Measurements from ENCODE around the gene HOMER2.
"Not testable (repeated sequence)": the region's sequence is repeated elsewhere in the genome, so short reads cannot be mapped to it uniquely, and the experiment has no call there.

The HOMER2 gene

DNA sequence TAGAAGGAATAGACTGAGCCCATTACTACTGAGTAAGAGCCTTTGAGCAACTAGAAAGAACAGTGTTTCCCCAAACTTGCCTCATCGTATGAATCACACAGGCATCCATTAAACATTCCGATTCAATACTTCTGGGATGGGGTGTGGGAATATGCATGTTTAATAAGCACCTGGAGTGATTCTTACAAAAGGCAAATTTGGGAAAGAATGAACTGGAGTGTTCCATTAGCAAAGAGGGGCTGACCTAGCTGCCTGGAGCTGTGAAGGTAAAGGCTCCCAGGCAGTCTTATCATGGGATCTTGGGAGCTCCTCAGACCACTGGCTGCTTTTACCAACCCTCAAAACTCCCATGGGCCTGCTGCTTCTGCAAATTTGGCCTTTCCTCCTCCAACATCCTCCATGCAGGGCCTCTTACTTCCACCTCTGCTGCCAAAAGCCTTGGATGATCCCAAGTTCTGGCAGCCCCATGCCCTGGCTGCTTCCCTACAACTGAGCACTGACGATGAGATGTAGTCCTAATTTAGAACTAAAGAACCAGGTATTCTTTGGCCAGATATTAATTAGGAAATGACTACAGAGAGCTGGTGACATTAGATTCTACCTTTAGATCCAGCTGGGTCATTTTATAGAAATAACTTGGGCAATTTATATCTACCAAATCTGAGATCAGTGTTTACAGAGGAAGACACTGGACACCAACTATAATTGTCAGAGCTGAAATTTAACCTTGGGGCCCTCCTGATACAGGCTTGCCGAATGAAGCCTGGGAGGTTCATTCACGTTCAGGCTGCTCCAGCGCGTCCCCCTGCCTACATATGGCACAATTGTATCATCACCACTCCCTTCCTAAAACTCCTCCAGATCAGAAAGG lies 11.2 kb upstream of the HOMER2 start:
- DNase-seq: no peak

DNA sequence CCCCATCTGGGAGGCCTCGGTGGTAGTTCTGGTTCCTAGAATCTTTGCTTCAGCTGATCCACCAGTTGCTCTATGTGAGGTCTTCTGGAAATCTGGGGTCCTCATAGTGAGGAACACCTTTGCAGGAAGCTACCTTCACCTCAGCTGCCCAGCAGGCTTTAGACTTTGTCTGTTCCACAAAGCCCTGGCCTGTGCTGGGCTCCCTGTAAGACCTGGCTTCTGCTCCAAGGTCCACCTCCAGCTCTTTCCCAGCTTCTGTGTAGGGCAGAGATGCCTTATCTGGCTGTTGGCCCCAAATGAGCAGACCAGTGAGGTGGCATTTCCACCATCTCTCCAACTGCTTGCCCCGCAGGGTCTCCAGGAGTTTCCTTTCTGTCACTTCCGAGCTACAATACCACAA lies 8.2 kb upstream of the HOMER2 start:
- no peak for DNase-seq

DNA sequence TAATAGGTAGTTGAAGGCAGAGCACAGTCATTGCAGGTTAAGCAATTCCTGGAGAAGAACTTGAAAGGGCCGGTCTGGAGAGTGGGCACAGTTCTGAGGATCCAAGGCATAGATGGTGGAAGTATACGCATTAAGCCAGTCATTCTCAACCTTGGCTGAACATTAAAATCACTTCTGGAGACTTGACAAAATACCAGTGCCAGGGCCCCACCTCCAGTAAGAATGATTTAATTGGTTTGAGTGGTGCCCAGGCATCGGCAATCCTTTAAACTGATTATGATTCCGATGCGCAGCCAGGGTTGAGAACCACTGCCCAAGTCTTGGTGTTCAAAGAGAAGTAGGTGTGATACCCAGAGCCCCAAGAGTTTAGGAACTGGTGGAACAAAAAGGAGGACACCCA lies 6.9 kb upstream of the HOMER2 start:
- DNase-seq: no peak

DNA sequence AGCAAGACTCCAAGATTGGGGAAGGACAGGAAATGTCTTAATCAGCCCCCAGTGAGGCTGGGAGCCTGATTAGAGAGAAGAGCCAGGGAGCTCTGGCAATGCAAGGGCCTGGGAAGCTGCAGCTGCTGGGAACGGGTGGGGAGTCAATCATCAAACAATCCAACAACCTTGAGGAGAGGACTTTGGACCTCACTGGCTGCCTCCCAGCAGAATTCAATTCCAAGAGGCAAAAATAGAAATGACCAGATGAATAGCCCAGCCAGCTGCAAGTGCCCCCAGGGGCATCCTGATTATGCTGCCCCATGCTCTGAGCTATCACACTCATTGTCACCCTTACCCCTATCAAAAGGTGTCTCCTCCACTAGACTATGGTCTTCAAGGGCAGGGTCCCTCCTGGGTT lies 6.1 kb upstream of the HOMER2 start:
- no peak for DNase-seq

DNA sequence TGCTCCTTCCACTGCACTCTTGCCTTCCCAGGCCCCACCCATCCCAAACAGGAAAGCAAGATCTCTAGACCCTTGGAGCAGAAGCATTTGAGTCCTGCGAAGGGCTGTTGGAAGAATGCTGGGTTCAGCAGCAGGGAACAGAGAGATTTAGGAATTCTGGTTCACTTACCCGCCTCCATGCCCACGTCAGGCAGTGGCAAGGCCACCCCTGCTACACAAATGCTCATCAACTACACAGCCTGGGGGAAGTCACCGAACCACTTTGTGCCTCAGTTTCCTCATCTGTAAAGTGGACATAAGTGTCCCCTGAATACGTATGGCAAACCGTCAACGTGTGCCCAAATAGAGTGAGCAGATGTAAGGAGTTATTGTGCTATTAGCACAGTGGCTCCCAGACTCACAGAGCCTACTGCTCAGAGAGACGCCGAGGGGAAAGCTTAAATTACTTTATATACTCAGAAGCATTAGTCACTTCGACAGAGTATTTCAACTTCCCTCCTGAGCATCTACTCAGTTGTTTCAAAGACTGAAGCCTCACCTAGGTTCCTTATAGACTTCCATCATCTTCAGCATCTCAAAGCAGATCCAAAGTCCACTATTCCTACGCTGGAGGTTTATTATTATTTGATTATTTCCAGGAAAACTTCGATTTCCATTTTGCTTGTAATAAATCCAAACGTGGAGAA lies 905 bp downstream of the HOMER2 start:
- DNase-seq: no peak

DNA sequence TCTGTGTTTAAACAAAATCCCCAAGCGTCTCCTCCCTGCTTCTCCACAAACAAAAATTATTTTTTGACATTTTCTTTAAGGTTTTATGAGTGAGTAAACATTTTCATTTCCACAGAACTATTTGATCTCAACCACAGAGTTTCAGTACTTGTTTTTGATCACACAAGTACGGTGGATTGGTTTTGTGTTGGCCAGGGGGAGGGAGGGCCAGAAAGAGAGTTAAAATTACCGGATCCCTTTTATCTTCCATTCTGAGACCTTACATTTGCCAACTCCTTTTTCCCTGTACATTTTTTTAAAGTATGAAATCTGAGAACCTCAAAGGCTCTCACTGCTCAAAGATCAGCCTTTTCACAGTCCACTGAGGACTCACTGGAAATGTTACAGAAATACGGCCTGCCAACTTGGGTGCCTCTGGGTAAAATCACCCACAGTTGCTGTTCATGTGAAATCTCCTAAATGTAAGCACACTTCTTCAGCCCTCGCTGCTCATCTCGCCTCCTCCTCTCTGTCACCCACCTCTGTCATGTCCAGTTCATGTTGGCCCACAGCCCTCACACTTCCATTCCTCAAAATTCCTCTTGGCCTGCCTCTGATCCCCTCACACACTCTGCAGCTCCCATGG lies 1.7 kb downstream of the HOMER2 start:
- no peak for DNase-seq

DNA sequence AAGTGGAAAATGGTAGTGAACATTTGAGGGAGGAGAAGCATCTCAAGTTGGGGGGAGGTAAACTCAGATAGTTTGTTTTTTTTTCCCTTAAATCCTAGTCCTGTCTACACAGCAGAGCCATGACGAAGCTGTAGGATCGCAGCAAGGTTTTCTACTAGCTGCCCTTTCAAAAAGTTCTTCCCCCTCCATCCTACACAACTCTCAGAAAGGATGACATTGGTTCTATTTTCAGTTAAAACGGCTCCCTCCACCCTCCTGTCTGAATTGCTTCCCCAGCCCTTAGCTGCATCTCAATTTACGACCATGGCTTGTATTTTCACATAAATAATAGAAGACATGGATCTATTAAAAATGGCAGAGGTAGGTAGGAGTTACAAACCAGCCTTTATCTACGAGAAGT lies 2.2 kb downstream of the HOMER2 start:
- DNase-seq: no peak

DNA sequence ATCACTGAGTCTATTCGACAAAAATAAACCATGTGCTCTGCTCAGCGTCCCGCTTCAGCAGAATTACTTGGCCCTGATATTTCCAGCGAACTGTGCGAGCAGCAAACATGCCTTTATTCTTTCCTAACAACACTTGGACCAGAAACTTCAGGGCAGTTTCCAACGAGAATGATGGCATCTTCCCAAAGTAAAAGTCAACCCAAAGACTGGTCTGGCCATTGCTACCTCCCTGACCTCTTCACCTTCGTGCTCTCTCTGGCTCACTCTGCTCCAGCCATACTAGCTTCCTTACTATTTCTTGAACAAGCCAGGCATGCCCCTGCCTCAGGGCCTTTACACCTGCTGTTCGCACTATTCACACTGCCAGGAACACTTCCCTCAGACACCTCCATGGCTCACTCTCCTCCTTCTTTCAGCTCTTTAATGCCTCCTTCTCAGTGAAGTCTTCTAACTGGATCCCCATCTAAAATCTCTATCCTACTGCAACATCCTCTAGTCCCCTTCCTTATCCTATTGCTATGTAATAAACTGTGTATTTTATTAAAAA lies 6.3 kb downstream of the HOMER2 start:
- DNase-seq: no peak

DNA sequence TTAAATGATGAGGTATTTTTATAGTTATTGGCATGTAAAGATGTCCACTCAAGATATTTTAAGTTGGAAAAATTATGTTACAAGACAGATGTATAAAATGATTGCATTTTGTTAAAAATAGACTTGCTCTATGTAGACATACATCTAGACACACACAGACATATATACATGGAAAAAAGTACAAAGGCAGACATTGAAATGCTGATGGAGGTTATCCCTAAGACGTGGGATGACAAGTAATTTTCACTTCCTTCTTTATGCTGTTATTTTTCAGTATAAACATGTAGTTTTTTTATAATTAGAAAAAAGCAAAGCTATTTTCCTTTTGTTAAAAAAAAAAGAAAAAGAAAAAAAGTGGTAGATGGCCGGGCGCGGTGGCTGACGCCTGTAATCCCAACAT lies 7.2 kb downstream of the HOMER2 start:
- no peak for DNase-seq

DNA sequence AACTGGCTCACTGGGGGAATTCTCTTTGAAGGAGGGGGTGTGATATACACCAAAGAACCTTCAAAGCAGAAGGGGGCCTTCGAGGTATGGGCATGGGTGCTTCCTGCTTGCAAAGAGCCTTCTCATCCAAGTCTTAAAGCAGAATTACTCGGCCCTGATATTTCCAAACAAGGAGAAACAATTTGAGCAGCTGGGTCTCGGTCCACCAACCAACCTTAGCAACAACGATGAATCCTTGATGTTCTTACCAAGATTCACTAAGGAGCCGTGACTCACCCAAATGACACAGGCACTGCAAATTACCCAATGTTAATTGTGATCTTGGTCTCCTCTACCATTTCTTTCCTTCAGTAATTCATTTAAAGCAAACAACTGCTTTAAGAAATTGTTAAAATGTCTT lies 7.7 kb downstream of the HOMER2 start:
- DNase-seq: no peak

DNA sequence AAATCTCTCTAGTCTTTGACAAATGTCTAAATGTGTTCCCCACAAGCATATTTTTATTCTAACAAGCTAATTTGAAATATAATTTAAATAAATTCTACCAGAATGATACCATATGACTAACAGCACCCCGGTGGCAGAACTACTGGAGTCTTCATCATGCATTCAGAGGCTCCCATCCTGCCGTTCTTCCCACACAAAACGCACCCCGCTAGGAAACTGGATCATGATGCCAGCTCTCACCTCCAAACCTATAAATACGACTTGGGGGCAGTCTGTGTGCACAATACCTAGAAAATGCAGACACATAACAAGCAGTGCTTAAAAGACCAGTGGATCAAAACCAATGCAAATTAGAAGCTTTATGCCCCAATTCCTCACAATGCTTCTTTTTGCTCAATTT lies 8.5 kb downstream of the HOMER2 start:
- DNase-seq: no peak

DNA sequence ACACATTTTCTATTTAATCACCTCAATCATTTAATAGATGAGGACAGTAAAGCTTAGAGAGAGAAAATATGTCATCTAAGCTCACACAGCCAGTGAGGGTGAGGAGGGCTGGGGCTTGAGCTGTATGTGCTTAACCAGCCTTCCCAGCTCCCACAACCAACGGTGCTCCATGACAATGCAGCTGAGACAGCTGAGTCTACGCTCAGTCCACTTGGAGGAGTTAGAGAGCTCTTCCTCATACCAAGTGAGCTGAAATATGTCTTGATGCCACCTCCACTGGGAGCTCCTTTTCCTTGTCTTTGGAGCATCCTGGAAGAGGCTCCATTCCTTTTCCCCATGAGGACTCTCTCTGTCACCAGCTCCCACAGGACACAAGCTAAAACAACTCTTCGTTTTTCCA lies 9.3 kb downstream of the HOMER2 start:
- DNase-seq: no peak

DNA sequence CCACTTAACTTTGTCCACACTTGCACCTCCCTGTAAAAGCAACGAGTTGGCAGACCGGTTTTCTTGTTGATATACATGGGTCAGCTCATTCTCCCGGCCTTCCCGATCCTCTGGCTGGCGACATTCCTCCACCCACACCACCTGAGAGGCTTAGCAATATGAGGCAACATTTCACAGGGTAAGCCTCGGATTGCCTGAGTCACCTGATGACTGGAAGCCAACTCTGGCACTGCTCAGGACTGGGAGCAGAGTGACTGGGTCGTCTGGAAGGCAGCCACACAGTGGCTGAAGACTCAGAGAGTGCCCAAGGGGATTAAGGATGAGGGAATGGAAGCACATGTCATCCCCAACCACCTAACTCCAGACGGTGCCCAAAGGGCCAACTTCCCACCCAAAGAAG lies 9.8 kb downstream of the HOMER2 start:
- no peak for DNase-seq

DNA sequence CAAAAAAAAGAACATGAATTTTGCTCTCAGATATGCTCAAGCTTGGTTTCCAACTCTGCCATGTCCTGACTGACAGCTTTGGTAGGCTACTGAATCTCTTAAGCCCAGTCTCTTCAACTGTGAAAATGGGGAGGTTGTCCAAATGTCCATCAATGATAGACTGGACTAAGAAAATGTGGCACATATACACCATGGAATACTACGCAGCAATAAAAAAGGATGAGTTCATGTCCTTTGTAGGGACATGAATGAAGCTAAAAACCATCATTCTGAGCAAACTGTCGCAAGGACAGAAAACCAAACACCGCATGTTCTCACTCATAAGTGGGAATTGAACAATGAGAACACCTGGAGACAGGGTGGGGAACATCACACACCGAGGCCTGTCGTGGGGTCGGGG lies 12.8 kb downstream of the HOMER2 start:
- DNase-seq: not testable (repeated sequence)

DNA sequence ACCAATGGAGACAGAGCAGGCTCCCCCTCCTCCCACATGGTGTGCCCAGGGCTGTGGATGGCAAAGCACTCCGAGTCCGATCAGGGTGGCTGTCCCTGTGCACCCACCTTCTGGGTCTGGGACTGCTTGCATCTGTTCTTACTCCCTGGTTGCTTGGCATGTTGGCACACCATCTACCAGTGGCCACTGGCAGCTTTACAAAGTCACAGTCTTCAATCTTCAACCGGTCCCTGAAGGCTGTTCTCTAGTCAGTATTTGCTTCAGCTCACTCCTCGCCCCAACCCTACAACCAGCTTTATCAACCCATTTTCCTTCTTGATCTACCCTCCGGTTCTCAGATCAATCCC lies 14.8 kb downstream of the HOMER2 start:
- no peak for DNase-seq

DNA sequence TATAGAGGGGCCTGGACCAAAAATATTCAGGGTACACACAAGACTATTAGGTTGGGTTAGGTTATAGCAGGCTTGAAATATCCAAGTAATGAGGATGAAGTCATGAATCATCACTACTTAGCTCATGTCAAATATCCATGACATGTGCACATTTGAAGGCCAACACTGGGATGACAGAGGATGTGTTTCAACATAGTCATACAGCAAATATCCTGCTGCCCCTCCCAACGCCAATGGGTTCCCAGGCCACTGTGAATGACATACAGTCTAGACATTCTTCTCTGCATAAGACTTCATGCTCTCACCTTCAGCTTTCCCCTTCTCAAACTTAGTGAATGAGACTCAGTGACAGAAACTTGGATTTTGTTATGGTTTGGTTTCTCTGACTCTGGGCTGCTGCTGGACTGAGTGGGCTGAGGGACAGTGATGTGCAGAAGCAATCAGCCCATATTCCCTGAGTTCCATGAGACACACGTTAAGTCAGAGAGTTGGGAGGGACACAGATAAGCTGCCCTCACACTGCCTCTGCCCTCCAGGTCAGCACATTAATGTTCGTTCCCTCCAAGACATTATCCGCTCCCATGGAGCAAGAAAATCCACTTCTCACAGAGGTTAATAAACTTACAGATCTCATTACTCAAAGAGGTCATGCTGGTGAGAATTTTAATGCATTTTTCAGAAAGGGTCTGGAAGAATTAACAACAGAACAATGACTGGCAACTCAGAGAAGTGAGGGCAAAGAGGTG lies 15.4 kb downstream of the HOMER2 start:
- DNase-seq: no peak

DNA sequence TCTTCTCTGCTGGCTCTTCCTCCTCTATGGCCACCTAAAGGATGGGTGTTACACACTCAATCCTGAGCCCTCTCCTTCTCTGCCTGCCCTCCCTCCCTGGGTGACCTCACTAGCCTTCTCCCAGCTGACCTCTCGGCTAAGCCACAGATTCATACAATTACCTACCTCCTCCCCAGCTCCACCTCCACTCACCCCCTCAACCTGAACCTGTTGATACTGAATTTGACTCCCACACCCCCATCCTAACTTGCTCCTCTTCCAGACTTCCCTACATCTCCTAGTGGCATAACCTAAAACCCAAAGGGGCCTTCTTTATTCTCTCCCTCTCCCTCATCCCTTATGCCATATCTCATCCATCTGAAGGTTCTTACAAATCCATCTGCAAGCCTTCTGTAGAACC lies 17.1 kb downstream of the HOMER2 start:
- no peak for DNase-seq

DNA sequence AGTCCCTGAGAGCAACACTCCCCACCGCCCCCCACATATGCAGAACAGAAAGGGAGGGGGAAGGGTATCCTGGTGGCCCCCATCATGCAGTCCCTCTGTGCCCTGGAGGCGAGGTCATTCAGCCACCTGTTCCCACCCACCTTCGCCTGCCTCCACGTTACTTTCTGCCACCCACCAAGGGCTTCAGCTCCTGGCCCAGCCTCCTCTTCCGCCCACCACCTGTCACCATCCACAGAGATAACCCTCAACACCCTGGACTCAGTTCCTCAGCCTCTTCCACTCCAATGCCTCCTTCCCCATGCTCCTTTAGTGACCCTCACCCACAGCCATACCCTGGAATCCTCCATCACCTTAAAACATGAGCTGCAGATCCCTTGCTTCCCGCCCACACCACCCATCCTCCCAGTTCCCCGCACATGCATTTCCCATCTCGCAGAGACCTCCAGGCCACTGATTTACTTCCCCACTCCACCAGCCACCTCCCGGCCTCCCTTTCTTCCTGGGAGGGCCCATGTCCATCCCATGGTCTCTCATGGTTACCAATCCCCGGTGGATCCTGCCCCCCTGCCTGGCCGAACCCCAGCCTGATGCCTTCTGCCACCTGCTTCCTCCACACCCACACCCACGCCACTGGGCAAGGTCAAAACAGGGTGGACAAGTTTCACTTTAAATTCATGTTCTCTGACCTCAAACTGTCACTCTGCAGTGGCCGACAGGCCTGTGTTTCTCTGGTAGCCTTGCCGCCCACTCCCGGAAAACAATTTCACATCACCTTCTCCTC lies 18.2 kb downstream of the HOMER2 start:
- no peak for DNase-seq

DNA sequence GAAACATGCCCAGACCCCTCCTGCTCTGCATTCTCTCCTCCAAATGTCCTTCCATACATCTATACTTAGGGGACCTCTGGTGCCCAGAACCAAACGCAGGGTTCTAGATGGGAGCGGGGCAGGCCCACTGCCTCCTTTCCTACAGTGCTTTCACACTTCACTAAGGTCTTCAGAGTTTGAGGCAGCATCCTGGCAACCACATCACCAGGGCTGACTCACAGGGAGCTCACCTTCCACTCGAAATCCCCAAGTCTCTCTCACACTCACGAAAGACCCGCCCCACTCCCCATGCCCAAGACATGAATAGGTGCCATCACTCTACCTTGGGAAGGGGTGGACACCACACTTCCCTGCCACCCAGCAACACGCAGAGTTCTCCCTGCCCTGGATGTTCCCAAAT lies 18.9 kb downstream of the HOMER2 start:
- no peak for DNase-seq

DNA sequence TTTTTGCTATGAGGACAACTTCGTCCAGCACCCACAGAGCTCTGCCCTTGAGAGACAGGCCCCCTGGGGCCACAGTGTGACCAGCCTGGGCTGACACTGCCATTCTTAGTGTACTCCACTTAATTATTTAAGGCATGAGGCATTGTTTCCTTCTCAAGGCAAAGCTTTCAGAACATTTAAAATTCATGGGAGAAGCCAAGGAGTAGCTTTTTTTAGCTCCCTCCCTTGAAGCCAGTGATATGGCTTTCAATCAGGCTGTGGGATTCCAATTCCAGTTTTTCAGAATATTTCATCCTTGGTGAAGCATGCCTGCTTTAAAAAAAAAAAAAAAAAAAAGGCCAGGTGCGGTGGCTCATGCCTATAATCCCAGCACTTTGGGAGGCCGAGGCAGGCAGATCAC lies 21.3 kb downstream of the HOMER2 start:
- no peak for DNase-seq

DNA sequence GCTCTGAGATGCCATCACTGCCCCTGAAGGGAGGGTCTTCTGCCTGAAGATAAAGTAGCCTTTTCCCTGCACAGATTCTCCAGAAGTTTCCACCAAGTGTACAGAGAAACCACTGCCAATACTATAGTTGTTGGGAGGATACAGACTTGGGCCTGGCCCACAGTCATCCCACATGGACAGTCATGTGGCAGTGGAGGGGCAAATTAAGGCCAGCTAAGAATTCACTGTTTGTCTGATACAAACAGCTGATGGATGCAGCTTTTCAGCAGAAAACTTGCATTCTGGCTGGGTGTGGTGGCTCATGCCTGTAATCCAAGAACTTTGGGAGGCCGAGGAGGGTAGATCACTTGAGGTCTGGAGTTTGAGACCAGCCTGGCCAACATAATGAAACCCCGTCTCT lies 22.1 kb downstream of the HOMER2 start:
- no peak for DNase-seq

DNA sequence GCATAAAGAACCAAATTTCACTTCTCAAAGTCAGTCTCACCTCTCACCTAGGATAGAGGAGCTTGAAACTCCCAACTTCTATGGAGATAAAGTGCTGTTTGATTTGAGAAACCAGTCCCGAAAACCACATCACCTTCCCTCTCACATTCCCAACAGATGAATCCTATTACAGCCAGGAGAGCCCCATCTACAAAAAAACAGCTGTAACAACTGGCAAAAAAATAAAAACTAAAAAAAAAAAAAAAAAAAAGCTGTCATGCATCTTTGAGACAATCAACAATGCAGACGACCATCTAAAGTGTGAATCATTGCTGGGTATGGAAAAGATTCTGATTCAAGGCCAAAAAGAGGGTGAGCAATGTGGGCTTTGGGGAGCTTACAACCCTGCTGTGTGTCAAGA lies 23.8 kb downstream of the HOMER2 start:
- no peak for DNase-seq
